Epithelial cell of esophagus (primary cell): ENCODE measurements around the gene PKMYT1.

ENCODE experiments used
- DNase-seq: peaks from one replicate; pipeline ENCODE4 v3.0.0; 2010; ENCODE audit warnings: low read depth
- H3K4me3 ChIP-seq: 2 replicates; pipeline ENCODE4 v1.5.1; 2011; ENCODE audit warnings: mild to moderate bottlenecking, low read length, control low read depth
- TF ChIP-seq, protein P1 (sequence below): IDR thresholded peaks from 2 replicates; pipeline ENCODE4 v1.5.1; 2011; ENCODE audit warnings: low read depth, mild to moderate bottlenecking, low read length, control low read depth, inconsistent platforms; ENCODE audit not compliant: insufficient read depth; ENCODE audit errors: missing control alignments

The PKMYT1 gene

DNA sequence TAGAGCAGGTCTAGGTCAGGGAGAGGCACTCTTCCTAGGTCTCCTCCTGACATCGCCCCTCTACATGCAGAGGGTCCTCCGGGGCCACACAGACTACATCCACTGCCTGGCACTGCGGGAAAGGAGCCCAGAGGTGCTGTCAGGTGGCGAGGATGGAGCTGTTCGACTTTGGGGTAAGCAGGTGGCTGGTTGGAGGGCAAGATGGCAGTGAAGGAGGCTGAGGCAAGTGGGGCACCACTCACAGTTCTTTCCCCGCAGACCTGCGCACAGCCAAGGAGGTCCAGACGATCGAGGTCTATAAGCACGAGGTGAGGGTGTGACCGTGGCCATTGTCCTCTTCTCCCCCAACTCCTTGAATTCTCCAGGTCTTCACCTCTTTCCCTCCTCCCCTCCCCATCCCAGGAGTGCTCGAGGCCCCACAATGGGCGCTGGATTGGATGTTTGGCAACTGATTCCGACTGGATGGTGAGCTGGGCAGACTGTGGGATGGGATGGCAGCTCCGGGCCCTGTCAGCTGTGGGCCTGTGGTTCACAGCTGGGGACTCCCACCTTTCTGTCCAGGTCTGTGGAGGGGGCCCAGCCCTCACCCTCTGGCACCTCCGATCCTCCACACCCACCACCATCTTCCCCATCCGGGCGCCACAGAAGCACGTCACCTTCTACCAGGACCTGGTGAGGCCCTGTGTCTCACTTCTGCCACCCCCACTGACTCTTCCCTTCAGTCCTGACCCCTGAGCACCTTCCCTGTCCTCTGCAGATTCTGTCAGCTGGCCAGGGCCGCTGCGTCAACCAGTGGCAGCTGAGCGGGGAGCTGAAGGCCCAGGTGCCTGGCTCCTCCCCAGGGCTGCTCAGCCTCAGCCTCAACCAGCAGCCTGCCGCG, 46.6 kb upstream of the PKMYT1 start:
- no peak for DNase-seq
- TF ChIP-seq, protein P1, sequence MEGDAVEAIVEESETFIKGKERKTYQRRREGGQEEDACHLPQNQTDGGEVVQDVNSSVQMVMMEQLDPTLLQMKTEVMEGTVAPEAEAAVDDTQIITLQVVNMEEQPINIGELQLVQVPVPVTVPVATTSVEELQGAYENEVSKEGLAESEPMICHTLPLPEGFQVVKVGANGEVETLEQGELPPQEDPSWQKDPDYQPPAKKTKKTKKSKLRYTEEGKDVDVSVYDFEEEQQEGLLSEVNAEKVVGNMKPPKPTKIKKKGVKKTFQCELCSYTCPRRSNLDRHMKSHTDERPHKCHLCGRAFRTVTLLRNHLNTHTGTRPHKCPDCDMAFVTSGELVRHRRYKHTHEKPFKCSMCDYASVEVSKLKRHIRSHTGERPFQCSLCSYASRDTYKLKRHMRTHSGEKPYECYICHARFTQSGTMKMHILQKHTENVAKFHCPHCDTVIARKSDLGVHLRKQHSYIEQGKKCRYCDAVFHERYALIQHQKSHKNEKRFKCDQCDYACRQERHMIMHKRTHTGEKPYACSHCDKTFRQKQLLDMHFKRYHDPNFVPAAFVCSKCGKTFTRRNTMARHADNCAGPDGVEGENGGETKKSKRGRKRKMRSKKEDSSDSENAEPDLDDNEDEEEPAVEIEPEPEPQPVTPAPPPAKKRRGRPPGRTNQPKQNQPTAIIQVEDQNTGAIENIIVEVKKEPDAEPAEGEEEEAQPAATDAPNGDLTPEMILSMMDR = no peak

DNA sequence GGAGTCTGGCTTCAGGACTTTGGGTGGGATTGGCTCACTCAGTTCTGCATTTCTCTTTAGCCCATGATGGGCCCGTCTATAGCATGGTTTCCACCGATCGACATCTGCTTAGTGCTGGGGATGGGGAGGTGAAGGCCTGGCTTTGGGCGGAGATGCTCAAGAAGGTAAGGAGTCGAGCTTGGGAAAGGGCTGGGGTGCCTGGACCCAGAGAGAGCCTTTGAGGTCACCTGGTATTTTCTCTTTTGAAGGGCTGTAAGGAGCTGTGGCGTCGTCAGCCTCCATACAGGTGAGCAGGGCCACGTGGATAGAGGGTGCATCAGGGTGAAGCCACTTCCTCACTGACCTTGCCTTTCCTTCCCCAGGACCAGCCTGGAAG, 45.7 kb upstream of the PKMYT1 start:
- DNase-seq = no peak
- TF ChIP-seq, protein P1 = no peak
- H3K4me3 ChIP-seq = no peak overlapping the region

More for the DNA sequence above, 46.6 kb upstream of the PKMYT1 start:
- no peak overlapping the region for H3K4me3 ChIP-seq

DNA sequence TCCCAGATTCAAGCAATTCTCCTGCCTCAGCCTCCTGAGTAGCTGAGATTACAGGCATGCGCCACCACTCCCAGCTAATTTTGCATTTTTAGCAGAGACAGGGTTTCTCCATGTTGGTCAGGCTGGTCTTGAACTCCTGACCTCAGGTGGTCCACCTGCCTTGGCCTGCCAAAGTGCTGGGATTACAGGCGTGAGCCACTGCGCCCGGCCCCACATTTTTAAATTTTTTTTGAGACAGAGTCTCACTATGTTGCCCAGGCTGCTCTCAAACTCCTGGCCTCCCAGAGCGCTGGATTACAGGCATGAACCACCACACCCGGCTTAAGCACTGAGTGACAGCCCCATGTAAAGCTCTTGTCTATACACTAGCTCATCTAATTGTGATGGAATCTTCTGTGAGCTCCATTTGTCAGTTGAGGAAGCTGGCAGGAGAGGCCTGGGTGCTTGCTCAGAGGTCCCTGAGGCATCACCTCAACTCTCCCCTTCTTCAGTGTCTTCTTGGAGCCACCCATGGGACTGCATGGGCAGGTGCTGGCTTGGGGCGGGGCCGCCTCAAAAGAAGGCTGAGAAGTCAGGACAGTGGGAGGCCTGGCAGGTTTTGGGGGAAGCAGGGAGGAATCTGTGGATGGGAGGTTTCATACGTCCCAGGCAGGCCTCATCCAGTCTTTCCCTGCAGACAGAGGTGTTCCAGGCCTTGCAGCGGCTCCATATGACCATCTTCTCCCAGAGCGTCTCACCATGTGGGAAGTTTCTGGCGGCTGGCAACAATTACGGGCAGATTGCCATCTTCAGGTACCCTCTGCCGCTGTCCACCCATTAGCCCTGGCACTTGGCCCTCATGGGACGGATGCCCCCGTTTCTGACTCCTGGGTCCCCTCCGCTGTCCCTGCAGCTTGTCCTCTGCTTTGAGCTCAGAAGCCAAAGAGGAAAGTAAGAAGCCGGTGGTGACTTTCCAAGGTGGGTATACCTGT, 45.1 kb upstream of the PKMYT1 start:
- no peak overlapping the region for H3K4me3 ChIP-seq
- DNase-seq = no peak
- TF ChIP-seq, protein P1 = no peak

DNA sequence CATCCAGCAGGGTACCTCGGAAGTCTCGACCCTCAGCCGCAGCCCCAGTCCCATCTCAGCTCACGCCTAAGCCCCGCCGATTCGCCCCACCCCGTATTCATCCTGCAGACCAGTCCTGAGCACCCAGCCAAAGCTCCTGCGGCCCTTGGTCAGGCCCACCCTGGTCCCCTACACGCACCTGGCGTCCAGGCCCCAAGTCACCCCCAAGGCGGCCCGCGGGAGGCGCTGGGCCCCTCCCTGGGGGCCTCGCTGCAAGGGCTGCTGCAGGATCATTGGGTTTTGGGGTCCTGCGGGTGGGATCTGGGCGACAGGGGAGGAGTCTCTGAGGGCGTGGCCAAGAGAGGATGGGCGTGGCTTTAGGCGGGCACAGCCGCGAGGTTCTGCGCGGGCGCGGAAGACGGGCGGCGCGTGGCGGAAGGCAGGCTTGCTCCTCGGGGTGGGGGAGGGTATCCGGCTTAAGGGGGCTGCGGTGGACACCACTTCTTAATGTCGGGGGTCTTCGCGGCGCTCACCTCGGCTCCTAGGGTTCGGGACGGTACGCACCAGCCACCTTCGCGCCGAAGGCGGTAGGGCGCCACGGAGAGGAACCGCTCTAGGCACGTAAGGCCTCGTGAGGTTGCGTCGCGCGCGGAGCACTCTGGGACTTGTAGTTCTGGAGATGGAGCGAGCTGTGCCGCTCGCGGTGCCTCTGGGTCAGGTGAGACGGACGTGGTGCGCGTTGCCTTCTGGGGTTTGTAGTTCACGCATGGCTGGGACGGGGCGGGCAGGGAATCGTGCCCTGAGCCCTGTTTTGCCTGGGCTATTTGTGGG, 43.6 kb upstream of the PKMYT1 start, which contains the start of the genes HCFC1R1 and THOC6:
TSS of gene HCFC1R1 (minus strand) at position 274 of the 810 bp plus-strand sequence. CDS start at position 273, 1 bp downstream.
TSS of gene THOC6 (plus strand) at position 367 of the 810 bp plus-strand sequence. CDS start at position 659, 292 bp downstream.
- peak; percentile 99 for DNase-seq
- peak within 1 kb of the TSS; percentile 94 for H3K4me3 ChIP-seq
- TF ChIP-seq, protein P1 = no peak

DNA sequence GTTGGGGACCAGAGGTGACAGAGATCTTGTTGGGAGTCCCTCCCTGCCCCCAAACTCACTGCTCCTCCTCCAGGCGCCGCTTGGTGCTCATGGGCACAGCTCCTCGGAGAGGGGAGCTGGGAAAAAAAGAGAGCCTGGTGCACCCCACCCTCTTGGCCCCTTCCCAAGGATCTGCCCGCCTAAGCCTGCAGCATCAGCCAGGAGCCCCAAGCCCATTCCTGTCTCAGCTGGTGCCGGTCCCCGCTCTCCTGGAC, 43.1 kb upstream of the PKMYT1 start:
- DNase-seq = peak; percentile 89
- peak overlapping the region; percentile 94 for H3K4me3 ChIP-seq

More for the DNA sequence above, 43.1 kb upstream of the PKMYT1 start:
- TF ChIP-seq, protein P1 = no peak
